Hepatocyte (in vitro differentiated cells): ENCODE measurements around the gene ZNF318.

ENCODE experiments used
- EZH2phosphoT487 ChIP-seq: fragments of 200-600 bp; sonication (generic); IDR thresholded peaks from one replicate; pipeline ENCODE4 v1.6.1; 2018; ENCODE audit warnings: antibody characterized with exemption, mild to moderate bottlenecking, low read depth, moderate library complexity; ENCODE audit not compliant: unreplicated experiment, severe bottlenecking
- TF ChIP-seq, protein P1 (sequence below): fragments of 200-600 bp; sonication (generic); IDR thresholded peaks from 2 replicates; pipeline ENCODE4 v1.5.1; 2016; ENCODE audit warnings: antibody characterized with exemption, mild to moderate bottlenecking; ENCODE audit not compliant: poor library complexity

DNA sequence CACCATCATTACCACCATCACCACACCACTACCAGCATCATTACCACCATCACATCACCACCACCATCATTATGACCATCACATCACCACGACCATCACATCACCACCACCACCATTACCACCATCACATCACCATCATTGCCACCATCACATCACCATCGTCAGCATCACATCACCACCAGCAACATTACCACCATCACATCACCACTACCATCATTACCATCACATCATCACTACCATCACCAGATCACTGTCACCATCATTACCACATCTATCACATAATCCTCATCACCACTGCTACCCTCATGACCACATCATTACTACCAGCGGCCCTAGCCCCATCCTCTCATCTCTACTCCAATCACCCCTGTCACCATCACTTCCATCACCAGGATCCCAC, 74.9 kb downstream of the ZNF318 start:
- TF ChIP-seq EZH2phosphoT487 = no peak
- TF ChIP-seq, protein P1, sequence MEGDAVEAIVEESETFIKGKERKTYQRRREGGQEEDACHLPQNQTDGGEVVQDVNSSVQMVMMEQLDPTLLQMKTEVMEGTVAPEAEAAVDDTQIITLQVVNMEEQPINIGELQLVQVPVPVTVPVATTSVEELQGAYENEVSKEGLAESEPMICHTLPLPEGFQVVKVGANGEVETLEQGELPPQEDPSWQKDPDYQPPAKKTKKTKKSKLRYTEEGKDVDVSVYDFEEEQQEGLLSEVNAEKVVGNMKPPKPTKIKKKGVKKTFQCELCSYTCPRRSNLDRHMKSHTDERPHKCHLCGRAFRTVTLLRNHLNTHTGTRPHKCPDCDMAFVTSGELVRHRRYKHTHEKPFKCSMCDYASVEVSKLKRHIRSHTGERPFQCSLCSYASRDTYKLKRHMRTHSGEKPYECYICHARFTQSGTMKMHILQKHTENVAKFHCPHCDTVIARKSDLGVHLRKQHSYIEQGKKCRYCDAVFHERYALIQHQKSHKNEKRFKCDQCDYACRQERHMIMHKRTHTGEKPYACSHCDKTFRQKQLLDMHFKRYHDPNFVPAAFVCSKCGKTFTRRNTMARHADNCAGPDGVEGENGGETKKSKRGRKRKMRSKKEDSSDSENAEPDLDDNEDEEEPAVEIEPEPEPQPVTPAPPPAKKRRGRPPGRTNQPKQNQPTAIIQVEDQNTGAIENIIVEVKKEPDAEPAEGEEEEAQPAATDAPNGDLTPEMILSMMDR = no peak
